AG09319 (cell line): ENCODE results near the gene TK1.

Source experiments
- DNase-seq: peaks from one replicate; pipeline ENCODE4 v3.0.0-alpha.2; 2010; ENCODE audit warnings: low read depth; ENCODE audit errors: extremely low read depth
- CTCF ChIP-seq: IDR thresholded peaks from 2 replicates; pipeline ENCODE4 v1.5.1; 2011; ENCODE audit warnings: low read depth, mild to moderate bottlenecking, inconsistent platforms, low read length, moderate library complexity

Gene TK1

GRCh38 chr17:78125976-78126894, 60.6 kb downstream of the TK1 start:
- no peak for DNase-seq
- no peak for TF ChIP-seq CTCF

- DNase-seq, result no peak
- no peak for TF ChIP-seq CTCF
These were observed 61.5 kb downstream of the TK1 start for GRCh38 chr17:78125138-78125913.

- TF ChIP-seq CTCF, result no peak
- no peak for DNase-seq
These were observed 62.1 kb downstream of the TK1 start for GRCh38 chr17:78124836-78125137.
